D721Med (cell line): Measurements from ENCODE around the gene CRTC2.

Source experiments
- DNase-seq: peaks from one replicate; pipeline ENCODE4 v3.0.0; 2011; ENCODE audit warnings: low spot score; ENCODE audit not compliant: insufficient read length
- FAIRE-seq: peaks from 2 replicates; lab custom pipeline; 2011; peaks lifted over from hg19 to GRCh38; lab: Jason Lieb, UNC
- TF ChIP-seq, protein P1 (sequence below): IDR thresholded peaks from 2 replicates; pipeline ENCODE4 v1.5.1; 2012; ENCODE audit warnings: mild to moderate bottlenecking, control low read depth; ENCODE audit not compliant: insufficient read depth; ENCODE audit errors: missing control alignments

Gene CRTC2

DNA sequence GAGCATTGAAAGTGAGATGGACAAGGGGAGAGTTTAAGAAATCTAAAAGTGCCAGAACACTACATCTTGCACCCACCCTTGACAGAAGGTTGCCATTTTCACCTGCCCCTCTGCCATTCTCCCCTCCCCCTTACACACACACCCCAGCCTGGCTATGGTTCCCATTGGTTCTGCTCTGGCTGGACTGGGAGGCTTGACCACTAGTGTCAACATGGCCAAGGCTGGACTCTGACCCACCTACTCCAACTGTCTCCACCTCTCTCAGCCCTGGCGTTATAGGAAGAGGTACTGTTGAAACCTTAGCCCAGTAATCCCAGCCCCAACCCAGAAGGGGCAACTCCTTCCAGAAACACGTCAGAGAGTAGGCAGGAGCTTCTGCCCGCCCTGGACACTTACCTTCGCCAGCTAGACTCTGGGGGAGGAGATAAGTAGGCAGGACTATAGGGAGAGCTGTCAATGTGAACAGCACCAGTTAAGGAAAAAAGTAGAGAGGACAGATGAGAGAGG is 4.5 kb downstream of the CRTC2 start:
- no peak for FAIRE-seq
- TF ChIP-seq, protein P1, sequence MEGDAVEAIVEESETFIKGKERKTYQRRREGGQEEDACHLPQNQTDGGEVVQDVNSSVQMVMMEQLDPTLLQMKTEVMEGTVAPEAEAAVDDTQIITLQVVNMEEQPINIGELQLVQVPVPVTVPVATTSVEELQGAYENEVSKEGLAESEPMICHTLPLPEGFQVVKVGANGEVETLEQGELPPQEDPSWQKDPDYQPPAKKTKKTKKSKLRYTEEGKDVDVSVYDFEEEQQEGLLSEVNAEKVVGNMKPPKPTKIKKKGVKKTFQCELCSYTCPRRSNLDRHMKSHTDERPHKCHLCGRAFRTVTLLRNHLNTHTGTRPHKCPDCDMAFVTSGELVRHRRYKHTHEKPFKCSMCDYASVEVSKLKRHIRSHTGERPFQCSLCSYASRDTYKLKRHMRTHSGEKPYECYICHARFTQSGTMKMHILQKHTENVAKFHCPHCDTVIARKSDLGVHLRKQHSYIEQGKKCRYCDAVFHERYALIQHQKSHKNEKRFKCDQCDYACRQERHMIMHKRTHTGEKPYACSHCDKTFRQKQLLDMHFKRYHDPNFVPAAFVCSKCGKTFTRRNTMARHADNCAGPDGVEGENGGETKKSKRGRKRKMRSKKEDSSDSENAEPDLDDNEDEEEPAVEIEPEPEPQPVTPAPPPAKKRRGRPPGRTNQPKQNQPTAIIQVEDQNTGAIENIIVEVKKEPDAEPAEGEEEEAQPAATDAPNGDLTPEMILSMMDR: no peak
- no peak for DNase-seq

DNA sequence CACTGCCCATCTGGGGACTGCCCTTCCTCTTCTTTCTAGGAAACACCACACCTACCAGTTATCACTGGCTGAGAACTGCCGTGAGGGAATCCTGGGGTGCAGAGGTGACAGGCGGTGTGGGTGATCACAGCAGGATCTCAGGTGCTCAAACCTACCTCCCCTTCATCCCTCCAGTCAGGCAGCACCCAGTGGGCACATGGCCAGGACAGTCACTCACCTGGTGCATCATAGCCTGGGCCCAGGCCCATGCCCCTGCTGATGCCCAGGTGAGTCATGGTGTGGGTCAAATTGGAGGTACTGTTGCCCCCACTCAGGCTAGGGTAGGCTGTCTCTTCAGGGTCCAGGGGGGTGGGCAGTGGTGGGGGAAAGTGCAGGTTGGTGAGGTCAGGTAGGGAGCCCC is 6.6 kb downstream of the CRTC2 start:
- DNase-seq: no peak
- no peak for FAIRE-seq
- TF ChIP-seq, protein P1: no peak

DNA sequence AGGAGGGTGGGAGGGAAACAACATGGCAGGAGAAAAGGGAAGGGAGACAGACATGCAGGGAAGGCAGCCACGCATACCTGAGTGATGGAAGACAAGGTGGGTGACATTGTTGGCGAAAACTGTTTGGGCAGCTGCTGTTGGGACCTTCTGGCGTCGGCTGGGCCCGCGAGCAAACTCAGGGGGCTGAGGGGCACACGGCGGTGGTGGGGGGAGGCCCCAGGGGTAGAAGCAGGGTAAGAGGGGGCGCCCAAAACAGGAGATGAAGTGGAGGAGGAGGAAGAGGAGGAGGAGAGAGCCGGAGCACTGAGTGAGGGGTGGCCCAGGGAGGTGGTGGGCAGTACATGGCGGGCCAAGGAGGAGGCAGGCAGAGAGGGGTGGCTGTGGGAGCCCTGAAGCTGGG is 7.2 kb downstream of the CRTC2 start:
- no peak for FAIRE-seq
- DNase-seq: no peak
- TF ChIP-seq, protein P1: no peak

DNA sequence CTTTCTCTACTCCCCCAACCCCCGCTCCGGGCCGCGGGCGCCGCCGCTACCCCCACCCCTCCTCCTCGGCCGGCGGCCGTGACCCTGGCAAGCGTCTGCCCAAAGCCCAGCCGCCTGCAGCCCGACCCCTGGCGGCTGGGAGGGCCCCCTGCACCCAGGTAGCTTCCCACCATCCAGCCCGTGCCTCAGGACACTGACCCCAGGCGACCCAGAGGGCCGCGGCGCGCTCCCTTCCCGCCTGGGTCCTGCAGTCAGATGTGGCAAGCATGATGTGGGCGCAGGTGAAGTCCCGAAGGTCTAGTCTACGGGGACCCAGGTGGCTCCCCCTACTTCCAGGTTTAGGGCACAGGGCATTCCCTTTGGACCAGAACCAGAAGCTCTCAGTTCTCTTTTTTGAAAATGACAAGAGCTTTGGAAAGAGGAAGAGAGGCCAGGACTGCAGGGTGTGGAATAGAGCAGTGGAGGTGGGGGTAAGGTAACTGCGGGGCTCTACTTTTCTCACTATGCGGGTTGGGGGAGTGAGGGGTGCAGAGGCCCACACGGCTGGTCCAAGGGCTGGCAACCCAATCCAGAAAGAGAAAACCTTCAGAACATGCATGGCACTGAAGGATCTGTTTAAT is 11.7 kb downstream of the CRTC2 start, which contains the start of gene DENND4B:
Gene DENND4B (minus strand): TSS at position 97 of the 620 bp plus-strand sequence. CDS start 2,344 bp downstream, outside the sequence.
- TF ChIP-seq, protein P1: peak; percentile 83
- DNase-seq: peak; percentile 100
- FAIRE-seq: no peak

DNA sequence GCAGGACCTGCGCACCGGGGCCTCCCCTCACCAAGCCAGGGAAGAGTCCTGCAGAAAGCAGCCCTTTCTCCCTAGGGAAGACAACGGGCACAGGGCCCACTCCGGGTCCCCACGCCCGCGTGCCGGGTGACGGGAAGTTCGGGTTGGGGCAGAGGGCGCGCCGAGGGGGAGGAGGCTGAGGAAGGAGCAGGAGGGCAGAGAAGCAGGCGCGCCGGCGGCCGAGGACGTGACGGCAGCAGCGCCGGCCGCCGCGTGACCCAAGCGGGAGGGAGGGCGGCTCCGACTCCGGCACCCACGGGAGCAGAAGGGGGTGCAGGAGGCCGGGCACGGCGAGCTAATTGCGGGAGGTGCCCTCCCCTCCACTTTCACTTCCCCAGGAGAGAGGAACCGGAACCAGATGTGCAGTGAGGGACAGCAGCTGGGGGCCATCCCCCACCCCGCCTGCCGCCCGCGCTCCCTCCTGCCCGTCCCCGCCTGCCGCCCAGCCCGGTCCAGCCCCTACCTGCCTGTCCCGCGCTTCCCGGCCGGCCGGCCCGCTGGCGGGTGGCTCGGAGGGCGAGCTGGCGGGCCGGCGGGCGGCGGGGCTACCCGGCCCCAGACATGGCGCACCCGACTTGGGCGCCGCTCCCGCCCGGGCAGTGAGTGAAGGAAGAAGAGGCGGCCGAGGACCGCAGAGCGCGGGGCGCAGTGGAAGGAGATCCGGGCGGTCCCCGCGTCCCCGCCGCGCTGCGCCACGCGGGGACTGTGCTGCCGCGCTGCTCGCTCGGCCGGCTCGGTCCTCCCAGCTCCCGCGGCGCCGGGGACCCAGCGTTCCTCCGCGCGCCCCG is 12.4 kb downstream of the CRTC2 start:
- FAIRE-seq: no peak

DNA sequence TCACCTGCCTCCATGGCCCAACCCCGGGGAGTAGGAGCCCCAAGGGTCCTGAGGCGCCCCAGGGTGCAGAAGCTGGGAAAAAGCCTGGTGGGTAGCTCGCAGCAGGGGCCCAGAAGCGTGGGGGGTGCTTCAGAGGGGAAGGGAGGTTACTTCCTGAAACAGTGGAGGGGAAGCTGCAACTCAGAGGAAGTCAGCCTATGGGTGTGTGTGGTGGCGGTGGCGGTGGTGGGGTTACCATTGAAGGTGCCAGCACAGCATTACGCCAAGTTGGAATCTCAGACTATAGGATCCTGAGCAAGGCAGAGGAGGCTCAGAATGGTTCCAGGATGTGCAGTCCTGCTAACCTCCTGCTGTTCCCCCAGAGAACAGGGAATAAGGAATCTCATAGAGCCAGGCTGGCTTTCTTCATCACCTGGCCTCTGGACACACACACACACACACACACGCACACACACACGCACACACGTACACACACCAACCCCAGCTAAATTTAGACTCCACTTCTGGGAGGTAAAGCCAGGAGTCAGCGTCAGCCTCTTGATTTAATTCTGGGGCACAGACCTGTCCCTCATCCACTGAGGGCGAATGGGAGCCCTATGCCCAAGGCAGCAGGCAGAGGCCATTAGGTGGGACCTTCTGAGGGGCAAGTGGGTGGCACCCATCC is 13.1 kb downstream of the CRTC2 start:
- TF ChIP-seq, protein P1: no peak
- FAIRE-seq: no peak
- DNase-seq: no peak

More for the DNA sequence above, 12.4 kb downstream of the CRTC2 start:
- DNase-seq: peak; percentile 63
- TF ChIP-seq, protein P1: no peak
